Dendritic cell treated with granulocyte-macrophage colony-stimulating factor and Interleukin-4, amounts not matched to agents 40 ng/mL and 50 ng/mL, for 4 days (primary cell): ENCODE measurements around the gene SPOP.
"Not testable (repeated sequence)": the region's sequence is repeated elsewhere in the genome, so short reads cannot be mapped to it uniquely, and the experiment has no call there.

ENCODE experiments used
- H3K27ac Mint-ChIP-seq: one replicate; pipeline ENCODE4 v1.8.0; 2022; ENCODE audit warnings: mild to moderate bottlenecking, mixed read lengths
- H3K27me3 Mint-ChIP-seq: one replicate; pipeline ENCODE4 v1.8.0; 2022; ENCODE audit warnings: mild to moderate bottlenecking, mixed read lengths
- H3K36me3 Mint-ChIP-seq: one replicate; pipeline ENCODE4 v1.8.0; 2022; ENCODE audit warnings: low read depth, mixed read lengths
- H3K4me1 Mint-ChIP-seq: one replicate; pipeline ENCODE4 v1.8.0; 2022; ENCODE audit warnings: low read depth, mixed read lengths
- H3K4me3 Mint-ChIP-seq: one replicate; pipeline ENCODE4 v1.8.0; 2022; ENCODE audit warnings: mild to moderate bottlenecking, moderate library complexity, mixed read lengths
- H3K9me3 Mint-ChIP-seq: one replicate; pipeline ENCODE4 v1.8.0; 2022; ENCODE audit warnings: mixed read lengths
- intact Hi-C: fragments of 100-400 bp; cut with micrococcal nuclease; formaldehyde crosslinking; loops from one replicate; pipeline ENCODE4 v1.15.0; 2022

SPOP gene

DNA sequence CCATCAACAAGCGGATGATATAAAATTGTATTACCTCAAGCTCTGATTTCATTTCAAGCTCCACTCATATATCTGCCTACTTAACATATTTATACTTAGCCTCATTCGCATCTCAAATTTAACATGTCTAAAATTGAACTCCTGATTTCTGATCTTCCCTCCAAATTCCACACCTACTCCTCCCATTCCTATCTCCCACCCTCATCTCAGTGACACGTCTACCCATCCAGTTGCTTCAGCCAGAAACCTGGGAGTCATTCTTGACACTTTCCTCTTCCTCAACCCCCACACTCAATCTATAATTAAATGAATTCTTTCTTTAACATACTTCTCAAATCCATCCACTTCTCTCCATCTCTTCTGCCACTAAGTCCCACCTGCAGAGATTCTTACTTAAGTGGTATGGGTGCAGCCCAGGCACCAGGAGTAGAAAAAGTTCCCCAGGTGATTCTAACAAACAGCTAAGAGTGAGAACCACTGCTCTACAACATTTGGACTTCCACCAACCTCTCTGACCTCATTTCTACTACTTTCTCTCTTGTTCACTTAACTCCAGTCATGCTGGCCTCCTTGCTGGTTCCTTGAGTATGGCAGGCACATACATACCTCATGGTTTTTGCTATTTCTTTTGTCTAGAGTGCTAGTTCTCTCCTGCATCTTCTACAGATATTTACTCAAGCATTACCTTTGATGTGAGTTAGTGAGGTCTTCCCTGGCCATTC is 18.1 kb downstream of the SPOP start:
- peaks cover 59% of the 10 kb centered on the region for H3K36me3 Mint-ChIP-seq
- no peak overlapping the region for H3K4me3 Mint-ChIP-seq
- H3K9me3 Mint-ChIP-seq, result no peaks in the 10 kb centered on the region
- intact Hi-C loops, result loop anchor here (10.0 kb wide), 1 partner anchor 45 kb away; no protein-coding TSS in a partner anchor
- peak overlapping the region; percentile 1 for H3K27ac Mint-ChIP-seq
- H3K4me1 Mint-ChIP-seq, result peaks cover 42% of the 10 kb centered on the region
- no peaks in the 10 kb centered on the region for H3K27me3 Mint-ChIP-seq

DNA sequence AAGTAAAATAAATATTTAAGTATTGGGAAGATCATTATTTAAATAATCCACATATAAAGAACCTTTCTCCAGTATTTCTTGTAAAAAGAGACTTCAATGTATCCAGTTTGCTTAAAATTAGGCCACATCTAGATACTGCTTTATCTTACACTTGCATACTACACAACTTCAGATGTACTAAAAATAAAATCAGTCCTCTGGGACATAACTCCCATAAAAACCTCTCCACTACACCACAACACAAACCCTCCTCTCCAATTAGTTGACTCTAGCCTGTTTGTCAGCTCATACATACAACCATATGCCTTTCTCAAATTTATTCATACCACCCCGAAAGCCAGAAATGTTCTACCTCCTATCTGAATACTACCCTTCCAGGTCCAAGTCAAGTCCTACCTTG is 21.6 kb downstream of the SPOP start:
- Mint-ChIP-seq H3K4me1 (peaks cover 37% of the 10 kb centered on the region), H3K4me3 (no peak overlapping the region), H3K27ac (no peak overlapping the region), H3K27me3 (no peaks in the 10 kb centered on the region), H3K9me3 (no peaks in the 10 kb centered on the region), H3K36me3 (peaks cover 44% of the 10 kb centered on the region)
- intact Hi-C loops, result no loop called here

DNA sequence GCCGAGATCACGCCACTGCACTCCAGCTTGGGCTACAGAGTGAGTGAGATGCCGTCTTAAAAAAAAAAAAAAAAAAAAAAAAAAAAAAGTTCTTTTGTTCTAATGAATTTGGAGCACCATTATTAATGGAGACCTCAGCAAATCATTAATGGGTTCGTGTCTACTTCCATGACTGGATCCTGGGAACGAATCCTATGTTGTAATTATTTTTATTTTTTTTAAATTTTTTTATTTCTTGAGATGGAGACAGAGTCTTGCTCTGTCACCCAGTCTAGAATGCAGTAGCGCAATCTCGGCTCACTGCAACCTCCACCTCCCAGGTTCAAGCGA is 30.7 kb downstream of the SPOP start:
- Mint-ChIP-seq H3K36me3 (peaks cover 18% of the 10 kb centered on the region), H3K9me3 (no peaks in the 10 kb centered on the region), H3K4me3 (no peak overlapping the region), H3K4me1 (peaks cover 39% of the 10 kb centered on the region), H3K27me3 (no peaks in the 10 kb centered on the region), H3K27ac (no peak overlapping the region)
- intact Hi-C loops, result no loop called here

DNA sequence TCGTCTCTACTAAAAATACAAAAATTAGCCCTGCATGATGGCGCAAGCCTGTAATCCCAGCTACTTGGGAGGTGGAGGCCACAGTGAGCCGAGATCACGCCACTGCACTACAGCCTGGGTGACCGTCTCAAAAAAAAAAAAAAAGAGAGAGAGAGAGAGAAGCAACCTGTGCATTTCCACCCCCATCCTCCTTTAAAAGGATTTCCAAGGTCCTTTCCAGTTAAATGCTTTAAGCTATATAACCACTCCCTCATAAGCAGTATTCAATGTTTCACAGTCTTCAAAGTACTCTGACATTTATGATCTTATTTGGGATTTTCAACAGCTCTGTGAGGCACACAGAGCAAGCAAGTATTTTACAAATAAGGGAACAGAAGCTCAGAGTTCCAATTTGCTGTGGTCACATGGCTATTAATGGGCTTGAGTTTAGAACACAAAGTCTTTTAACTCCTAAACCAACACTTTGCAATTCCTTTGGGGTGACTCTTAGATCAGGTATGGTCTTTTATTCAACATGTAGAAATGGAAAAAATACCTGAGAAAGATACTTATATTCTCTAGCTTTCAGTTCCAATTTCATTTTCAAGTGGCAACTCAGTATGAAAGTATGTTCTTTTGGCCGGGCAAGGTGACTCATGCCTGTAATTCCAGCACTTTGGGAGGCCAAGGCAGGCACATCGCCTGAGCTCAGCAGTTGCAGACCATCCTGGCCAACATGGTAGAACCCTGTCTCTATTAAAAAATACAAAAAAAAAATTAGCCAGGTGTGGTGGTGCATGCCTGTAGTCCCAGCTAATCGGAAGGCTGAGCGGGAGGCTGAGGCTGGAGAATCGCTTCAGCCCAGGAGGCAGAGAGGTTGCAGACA is 31.3 kb downstream of the SPOP start:
- no peaks in the 10 kb centered on the region for H3K27me3 Mint-ChIP-seq
- peaks cover 18% of the 10 kb centered on the region for H3K36me3 Mint-ChIP-seq
- H3K4me3 Mint-ChIP-seq, result no peak overlapping the region
- intact Hi-C loops, result no loop called here
- no peaks in the 10 kb centered on the region for H3K9me3 Mint-ChIP-seq
- peaks cover 38% of the 10 kb centered on the region for H3K4me1 Mint-ChIP-seq
- H3K27ac Mint-ChIP-seq, result no peak overlapping the region

DNA sequence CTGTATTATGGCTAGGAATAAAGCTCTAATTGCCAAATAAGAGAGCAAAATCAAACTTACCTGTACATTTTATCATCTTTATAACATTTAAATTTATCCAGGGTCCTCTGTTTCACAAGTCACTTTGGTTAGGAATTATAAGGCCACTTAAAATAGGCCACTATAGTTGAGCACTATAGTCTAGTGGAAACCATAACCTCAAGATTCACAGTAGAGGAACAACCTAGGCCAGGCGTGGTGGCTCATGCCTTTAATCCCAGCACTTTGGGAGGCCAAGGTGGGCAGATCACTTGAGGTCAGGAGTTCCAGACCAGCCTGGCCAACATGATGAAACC is 31.9 kb downstream of the SPOP start:
- H3K27me3 Mint-ChIP-seq, H3K9me3 Mint-ChIP-seq, H3K4me3 Mint-ChIP-seq, H3K27ac Mint-ChIP-seq, intact Hi-C loops: not testable (repeated sequence)
- Mint-ChIP-seq H3K4me1 (peaks cover 34% of the 10 kb centered on the region), H3K36me3 (peaks cover 20% of the 10 kb centered on the region)

DNA sequence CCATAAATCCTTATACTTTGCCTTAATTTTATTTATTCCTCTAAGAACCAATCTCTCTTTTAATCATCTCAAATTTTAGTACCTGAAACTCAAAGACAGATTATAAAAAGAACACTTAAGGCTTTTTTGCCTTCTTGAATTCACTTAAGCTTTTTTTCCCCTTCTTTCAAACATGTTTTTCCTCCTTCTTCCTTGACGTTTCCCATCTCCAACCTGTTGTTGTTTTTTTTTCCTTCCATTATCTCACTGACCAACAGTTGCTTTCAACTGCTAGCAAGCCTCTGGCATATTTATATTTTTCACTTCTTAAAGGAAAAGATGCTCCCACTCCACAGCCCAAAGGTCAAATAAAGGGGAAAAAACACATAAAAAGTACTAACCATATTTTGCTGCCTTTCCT is 32.2 kb downstream of the SPOP start:
- Mint-ChIP-seq H3K27ac (no peak overlapping the region), H3K36me3 (peaks cover 21% of the 10 kb centered on the region), H3K9me3 (no peaks in the 10 kb centered on the region), H3K4me3 (no peak overlapping the region), H3K4me1 (peaks cover 31% of the 10 kb centered on the region), H3K27me3 (no peaks in the 10 kb centered on the region)
- intact Hi-C loops, result no loop called here

DNA sequence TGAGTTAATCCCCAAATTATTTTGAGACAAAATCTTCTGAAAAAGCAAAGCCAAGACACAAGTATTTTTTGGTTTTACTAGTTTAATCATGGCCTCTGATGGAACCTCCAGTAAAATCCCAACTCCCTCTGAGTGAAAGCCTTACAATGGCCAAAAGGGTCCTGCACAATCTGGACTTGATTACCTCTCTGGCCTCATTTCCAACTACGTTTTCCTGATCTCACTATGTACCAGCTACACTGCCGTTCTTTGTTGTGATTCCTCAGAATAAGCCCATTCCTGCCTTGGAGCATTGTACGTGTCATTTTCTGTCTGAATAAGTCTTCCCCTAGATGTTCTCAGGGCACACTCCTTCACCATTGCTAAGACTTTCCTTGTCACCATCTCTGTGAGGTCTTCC is 37.3 kb downstream of the SPOP start:
- Mint-ChIP-seq H3K27ac (no peak overlapping the region), H3K4me1 (peaks cover 34% of the 10 kb centered on the region), H3K4me3 (no peak overlapping the region), H3K36me3 (peaks cover 33% of the 10 kb centered on the region), H3K9me3 (no peaks in the 10 kb centered on the region), H3K27me3 (no peaks in the 10 kb centered on the region)
- intact Hi-C loops, result no loop called here

DNA sequence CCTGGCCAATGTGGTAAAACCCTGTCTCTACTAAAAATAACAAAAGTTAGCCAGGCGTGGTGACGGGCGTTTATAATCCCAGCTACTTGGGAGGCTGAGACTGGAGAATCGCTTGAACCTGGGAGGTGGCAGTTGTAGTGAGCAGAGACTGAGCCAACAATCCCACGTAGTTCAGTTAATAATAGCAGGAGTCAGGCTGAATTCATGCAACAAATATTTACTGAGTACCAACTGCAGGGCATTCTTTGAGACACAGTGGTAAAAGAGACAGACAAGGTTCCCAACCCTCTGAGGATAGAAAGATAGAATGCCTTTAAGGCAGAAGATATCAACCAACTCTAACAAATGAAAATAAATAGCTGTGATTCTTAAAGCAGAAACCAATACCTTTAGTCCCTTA is 39.1 kb downstream of the SPOP start:
- Mint-ChIP-seq H3K9me3 (no peaks in the 10 kb centered on the region), H3K36me3 (peaks cover 26% of the 10 kb centered on the region), H3K27ac (no peak overlapping the region), H3K4me3 (no peak overlapping the region), H3K27me3 (no peaks in the 10 kb centered on the region), H3K4me1 (peaks cover 43% of the 10 kb centered on the region)
- intact Hi-C loops, result loop anchor here (10.0 kb wide), 2 partner anchors 56 to 64 kb away; partner anchors contain the start of gene NXPH3

DNA sequence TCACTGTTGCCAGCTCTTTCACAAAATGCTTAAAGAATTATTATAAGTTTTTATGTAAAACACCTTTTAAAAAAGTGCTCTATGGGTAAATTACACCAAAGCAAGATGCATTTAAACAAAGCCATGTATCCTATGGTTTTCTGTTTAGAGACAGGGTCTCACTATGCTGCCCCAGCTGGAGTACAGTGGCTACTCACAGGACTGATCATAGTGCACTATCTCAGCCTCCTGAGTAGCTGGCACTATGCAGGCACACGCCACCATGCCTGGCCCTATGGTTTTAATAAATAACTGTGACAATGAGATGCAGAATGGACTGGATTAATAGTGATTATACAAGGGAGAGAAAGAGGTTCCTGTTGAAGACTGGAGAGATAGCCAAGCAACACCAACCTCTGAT is 40.2 kb downstream of the SPOP start:
- Mint-ChIP-seq H3K4me1 (peaks cover 48% of the 10 kb centered on the region), H3K9me3 (no peaks in the 10 kb centered on the region), H3K4me3 (no peak overlapping the region), H3K27me3 (no peaks in the 10 kb centered on the region), H3K36me3 (peaks cover 31% of the 10 kb centered on the region), H3K27ac (peak overlapping the region; percentile 45)
- intact Hi-C loops, result loop anchor here (10.0 kb wide), 2 partner anchors 57 to 63 kb away; partner anchors contain the start of gene NXPH3

DNA sequence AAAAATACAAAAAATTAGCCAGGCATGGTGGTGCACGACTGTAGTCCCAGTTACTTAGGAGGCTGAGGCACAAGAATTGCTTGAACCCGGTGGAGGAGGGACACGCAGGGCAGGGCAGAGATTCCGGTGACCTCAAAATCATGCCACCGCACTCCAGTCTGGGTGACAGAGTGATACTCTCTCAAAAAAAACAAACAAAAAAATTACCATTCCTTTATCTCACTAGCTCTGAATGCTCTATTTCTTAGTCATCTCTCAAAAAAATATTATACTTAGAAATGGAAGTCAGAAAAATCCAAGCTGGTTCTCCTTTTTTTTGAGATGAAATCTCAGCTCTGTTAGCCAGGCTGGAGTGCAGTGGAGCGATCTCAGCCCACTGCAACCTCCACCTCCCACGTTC is 40.8 kb downstream of the SPOP start:
- intact Hi-C loops, result loop anchor here (10.0 kb wide), 2 partner anchors 58 to 62 kb away; partner anchors contain the start of gene NXPH3
- Mint-ChIP-seq H3K4me3 (no peak overlapping the region), H3K4me1 (peaks cover 48% of the 10 kb centered on the region), H3K27ac (peak overlapping the region; percentile 45), H3K9me3 (no peaks in the 10 kb centered on the region), H3K36me3 (peaks cover 31% of the 10 kb centered on the region), H3K27me3 (no peaks in the 10 kb centered on the region)

DNA sequence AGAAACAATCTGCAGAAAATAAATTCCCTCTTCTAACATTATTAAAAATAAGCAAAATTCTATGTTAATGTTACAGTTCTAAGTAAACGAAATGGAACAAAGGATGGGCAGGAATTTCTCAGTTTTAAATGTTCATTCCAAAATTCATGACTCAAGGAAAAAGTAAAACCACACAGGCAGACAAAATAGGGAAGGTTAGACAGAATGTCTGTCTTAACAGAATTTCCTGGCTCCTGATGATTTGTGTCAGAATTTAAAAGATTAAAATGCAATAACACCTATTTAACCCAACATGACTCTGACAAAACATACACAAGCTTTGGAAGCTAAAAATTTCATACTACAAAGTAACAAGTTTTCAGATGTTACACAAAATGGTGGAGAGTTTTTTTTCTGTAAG is 42.8 kb downstream of the SPOP start:
- intact Hi-C loops, result loop anchor here (10.0 kb wide), 2 partner anchors 60 kb away; partner anchors contain the start of gene NXPH3
- H3K36me3 Mint-ChIP-seq, result peaks cover 19% of the 10 kb centered on the region
- peak overlapping the region; percentile 77 for H3K27ac Mint-ChIP-seq
- H3K9me3 Mint-ChIP-seq, result no peaks in the 10 kb centered on the region
- peak overlapping the region; percentile 17 for H3K4me3 Mint-ChIP-seq
- peaks cover 54% of the 10 kb centered on the region for H3K4me1 Mint-ChIP-seq
- H3K27me3 Mint-ChIP-seq, result no peaks in the 10 kb centered on the region

DNA sequence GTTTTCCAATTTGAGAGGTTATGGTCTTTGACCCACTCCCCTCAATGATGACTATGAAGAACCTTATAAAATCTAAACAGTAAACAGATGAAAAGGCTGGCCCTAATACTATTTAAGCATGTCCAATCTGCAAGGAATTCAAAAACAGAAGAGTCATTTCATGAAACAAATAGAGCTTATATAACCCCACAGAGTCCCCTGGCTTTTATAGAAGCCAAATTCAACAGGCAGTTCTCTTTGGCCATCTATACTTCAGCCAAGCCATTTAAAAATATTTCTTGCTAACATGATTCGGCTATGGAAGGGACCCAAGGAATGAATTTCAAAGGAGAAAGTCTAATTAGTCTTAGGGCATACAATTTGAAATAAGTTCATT is 43.4 kb downstream of the SPOP start:
- H3K36me3 Mint-ChIP-seq, result peaks cover 19% of the 10 kb centered on the region
- no peak overlapping the region for H3K4me3 Mint-ChIP-seq
- intact Hi-C loops, result loop anchor here (10.0 kb wide), 2 partner anchors 60 kb away; partner anchors contain the start of gene NXPH3
- H3K27me3 Mint-ChIP-seq, result no peaks in the 10 kb centered on the region
- H3K4me1 Mint-ChIP-seq, result peaks cover 54% of the 10 kb centered on the region
- H3K9me3 Mint-ChIP-seq, result no peaks in the 10 kb centered on the region
- peak overlapping the region; percentile 77 for H3K27ac Mint-ChIP-seq

DNA sequence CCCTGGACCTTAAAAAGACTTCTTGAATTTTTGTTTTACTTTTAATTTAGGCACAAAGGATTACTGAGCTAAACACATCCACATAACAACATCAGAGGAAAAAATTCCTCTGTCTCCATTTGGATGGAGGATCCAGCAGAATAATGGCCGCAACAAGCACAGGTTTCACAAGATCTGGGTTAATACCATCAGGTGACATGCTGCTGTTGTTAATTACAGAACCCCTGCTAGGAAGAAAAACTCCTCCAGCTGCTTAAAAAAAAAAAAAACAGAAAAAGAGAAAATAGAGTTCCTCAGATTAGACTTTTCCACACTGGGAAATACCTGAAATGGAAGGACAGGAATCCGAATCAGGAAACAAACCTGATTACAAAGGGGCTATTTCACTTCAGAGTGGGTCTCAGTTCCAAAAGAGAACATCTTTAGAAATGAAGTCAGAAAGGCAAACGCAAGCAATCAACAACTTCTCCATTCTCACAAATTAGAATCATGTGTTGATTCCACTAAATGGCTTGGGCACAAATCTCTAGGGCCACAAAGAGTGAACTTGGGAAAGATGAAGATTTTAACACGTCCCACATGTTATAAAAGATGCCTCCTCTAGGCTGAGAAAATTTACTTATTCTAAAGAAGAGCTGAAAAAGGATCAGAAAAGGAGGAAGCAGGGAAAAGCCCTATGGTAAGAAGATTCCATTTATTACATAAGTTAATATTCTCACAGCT is 44.0 kb downstream of the SPOP start:
- intact Hi-C loops, result loop anchor here (10.0 kb wide), 2 partner anchors 59 to 61 kb away; partner anchors contain the start of gene NXPH3
- Mint-ChIP-seq H3K4me3 (peak overlapping the region; percentile 13), H3K27ac (peak overlapping the region; percentile 77), H3K36me3 (peaks cover 19% of the 10 kb centered on the region), H3K27me3 (no peaks in the 10 kb centered on the region), H3K4me1 (peaks cover 54% of the 10 kb centered on the region), H3K9me3 (no peaks in the 10 kb centered on the region)

DNA sequence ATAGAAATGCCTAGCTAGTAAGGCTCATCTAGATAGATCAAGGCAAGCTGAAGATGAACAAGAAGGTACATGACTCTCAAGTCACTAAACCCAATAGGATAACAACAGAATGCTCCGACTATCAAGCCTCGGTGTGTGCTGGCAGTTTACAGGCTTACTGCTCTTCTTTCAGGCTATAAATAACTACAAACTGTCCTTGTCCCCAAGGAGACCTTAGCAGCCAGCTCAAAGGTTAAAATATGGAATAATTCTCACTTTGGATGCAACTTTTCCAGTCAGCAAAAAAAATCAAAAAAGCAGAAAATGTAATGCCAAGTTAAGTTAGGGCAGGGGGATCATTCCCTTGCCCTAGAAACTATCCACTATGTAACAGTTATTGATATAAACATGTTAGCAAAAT is 44.6 kb downstream of the SPOP start:
- H3K27ac Mint-ChIP-seq, result peak overlapping the region; percentile 77
- H3K4me1 Mint-ChIP-seq, result peaks cover 49% of the 10 kb centered on the region
- no peak overlapping the region for H3K4me3 Mint-ChIP-seq
- H3K36me3 Mint-ChIP-seq, result peaks cover 17% of the 10 kb centered on the region
- no peaks in the 10 kb centered on the region for H3K27me3 Mint-ChIP-seq
- no peaks in the 10 kb centered on the region for H3K9me3 Mint-ChIP-seq
- intact Hi-C loops, result loop anchor here (10.0 kb wide), 2 partner anchors 58 to 62 kb away; partner anchors contain the start of gene NXPH3
